Cerebellar cortex (tissue), 1 donor: Measurements from ENCODE around the gene PMEPA1.

Experiments
- DNase-seq: peaks from one replicate; pipeline ENCODE4 v3.0.0-alpha.2; 2015; ENCODE audit warnings: low spot score

Gene PMEPA1

GRCh38 chr20:57711826-57712225 is 2.0 kb upstream of the PMEPA1 start:
- DNase-seq, result no peak

GRCh38 chr20:57711311-57711712 is 1.5 kb upstream of the PMEPA1 start:
- DNase-seq, result no peak

GRCh38 chr20:57710841-57711240 is 1.0 kb upstream of the PMEPA1 start:
- DNase-seq, result no peak

GRCh38 chr20:57708694-57709673 is 831 bp downstream of the PMEPA1 start:
- no peak for DNase-seq

GRCh38 chr20:57707849-57708693 is 1.7 kb downstream of the PMEPA1 start:
- DNase-seq, result no peak

- DNase-seq, result no peak
These were observed 2.5 kb downstream of the PMEPA1 start for GRCh38 chr20:57707320-57707719.

GRCh38 chr20:57705127-57705899 is 4.5 kb downstream of the PMEPA1 start:
- no peak for DNase-seq

GRCh38 chr20:57704245-57704644 is 5.6 kb downstream of the PMEPA1 start:
- DNase-seq, result no peak

- DNase-seq, result no peak
These were observed 6.8 kb downstream of the PMEPA1 start for GRCh38 chr20:57703013-57703412.

GRCh38 chr20:57702521-57702920 is 7.3 kb downstream of the PMEPA1 start:
- DNase-seq, result no peak

- no peak for DNase-seq
These were observed 7.7 kb downstream of the PMEPA1 start for GRCh38 chr20:57702091-57702490.

GRCh38 chr20:57701651-57702050 is 8.2 kb downstream of the PMEPA1 start:
- DNase-seq, result no peak

GRCh38 chr20:57701090-57701489 is 8.7 kb downstream of the PMEPA1 start:
- no peak for DNase-seq

GRCh38 chr20:57699395-57699794 is 10.4 kb downstream of the PMEPA1 start:
- no peak for DNase-seq

- no peak for DNase-seq
These were observed 10.9 kb downstream of the PMEPA1 start for GRCh38 chr20:57698867-57699275.

- DNase-seq, result no peak
These were observed 11.5 kb downstream of the PMEPA1 start for GRCh38 chr20:57698116-57698866.

GRCh38 chr20:57697543-57697942 is 12.3 kb downstream of the PMEPA1 start:
- no peak for DNase-seq

GRCh38 chr20:57696401-57696961 is 13.3 kb downstream of the PMEPA1 start:
- no peak for DNase-seq

- DNase-seq, result no peak
These were observed 13.9 kb downstream of the PMEPA1 start for GRCh38 chr20:57695940-57696339.

- no peak for DNase-seq
These were observed 14.8 kb downstream of the PMEPA1 start for GRCh38 chr20:57695012-57695411.

- DNase-seq, result no peak
These were observed 15.3 kb downstream of the PMEPA1 start for GRCh38 chr20:57694481-57694880.
